Measurements from ENCODE around the gene SIM1.

SIM1 gene

GRCh38 chr6:100382767-100383195 is 81.9 kb downstream of the SIM1 start:
- H3K4me3 ChIP-seq (ENCODE audit: low read length), result no peak overlapping the region
- TF ChIP-seq CTCF (conservative IDR thresholded peaks at IDR 0.05; ENCODE audit: low read depth, low read length), result no peak
- no peak for DNase-seq (ENCODE audit: low read depth)

- DNase-seq (ENCODE audit: low read depth), result no peak
- H3K4me3 ChIP-seq (ENCODE audit: low read length), result no peak overlapping the region
- no peak for TF ChIP-seq CTCF (conservative IDR thresholded peaks at IDR 0.05; ENCODE audit: low read depth, low read length)
Measured at GRCh38 chr6:100382031-100382430, 82.7 kb downstream of the SIM1 start.

- no peak for DNase-seq (ENCODE audit: low read depth)
- TF ChIP-seq CTCF (conservative IDR thresholded peaks at IDR 0.05; ENCODE audit: low read depth, low read length), result no peak
- H3K4me3 ChIP-seq (ENCODE audit: low read length), result no peak overlapping the region
Measured at GRCh38 chr6:100381111-100381510, 83.6 kb downstream of the SIM1 start.

GRCh38 chr6:100379386-100379785 is 85.3 kb downstream of the SIM1 start:
- H3K4me3 ChIP-seq (ENCODE audit: low read length), result no peak overlapping the region
- no peak for TF ChIP-seq CTCF (conservative IDR thresholded peaks at IDR 0.05; ENCODE audit: low read depth, low read length)
- no peak for DNase-seq (ENCODE audit: low read depth)

GRCh38 chr6:100378576-100378975 is 86.1 kb downstream of the SIM1 start:
- no peak for DNase-seq (ENCODE audit: low read depth)
- TF ChIP-seq CTCF (conservative IDR thresholded peaks at IDR 0.05; ENCODE audit: low read depth, low read length), result no peak
- H3K4me3 ChIP-seq (ENCODE audit: low read length), result no peak overlapping the region

GRCh38 chr6:100376103-100376502 is 88.6 kb downstream of the SIM1 start:
- TF ChIP-seq CTCF (conservative IDR thresholded peaks at IDR 0.05; ENCODE audit: low read depth, low read length), result no peak

GRCh38 chr6:100372326-100373091 is 92.2 kb downstream of the SIM1 start:
- no peak overlapping the region for H3K4me3 ChIP-seq (ENCODE audit: low read length)
- no peak for TF ChIP-seq CTCF (conservative IDR thresholded peaks at IDR 0.05; ENCODE audit: low read depth, low read length)
- no peak for DNase-seq (ENCODE audit: low read depth)

More at GRCh38 chr6:100376103-100376502, 88.6 kb downstream of the SIM1 start:
- no peak for DNase-seq (ENCODE audit: low read depth)
- no peak overlapping the region for H3K4me3 ChIP-seq (ENCODE audit: low read length)

All from retinal pigment epithelial cell (primary cell).